DOHH2 (cell line): ENCODE data around the gene SPRR1B.
"Not testable (repeated sequence)": the region's sequence is repeated elsewhere in the genome, so short reads cannot be mapped to it uniquely, and the experiment has no call there.

Experiments
- H3F3A ChIP-seq: fragments of 200-600 bp; sonication (generic), shearing (Covaris generic); 2 replicates; pipeline ENCODE4 v1.6.0; 2016; ENCODE audit warnings: antibody characterized with exemption, mild to moderate bottlenecking; ENCODE audit not compliant: control insufficient read depth, insufficient read depth
- H3K27ac ChIP-seq: fragments of 200-600 bp; sonication (generic); 2 replicates; pipeline ENCODE4 v1.5.1; 2014; ENCODE audit warnings: low read depth, mild to moderate bottlenecking, low read length, moderate library complexity
- H3K27me3 ChIP-seq: fragments of 200-600 bp; sonication (generic); 2 replicates; pipeline ENCODE4 v1.6.1; 2014; ENCODE audit warnings: mild to moderate bottlenecking, low read length, mixed read lengths; ENCODE audit not compliant: control insufficient read depth
- H3K36me3 ChIP-seq: fragments of 200-600 bp; sonication (generic); 2 replicates; pipeline ENCODE4 v1.6.1; 2014; ENCODE audit warnings: mild to moderate bottlenecking, low read length, moderate library complexity, mixed read lengths; ENCODE audit not compliant: control insufficient read depth
- H3K4me1 ChIP-seq: fragments of 200-600 bp; sonication (generic); 2 replicates; pipeline ENCODE4 v1.6.1; 2014; ENCODE audit warnings: mild to moderate bottlenecking, low read length, mixed read lengths; ENCODE audit not compliant: control insufficient read depth
- H3K4me2 ChIP-seq: fragments of 200-600 bp; sonication (generic); 2 replicates; pipeline ENCODE4 v1.6.0; 2014; ENCODE audit warnings: mild to moderate bottlenecking, low read length, moderate library complexity
- H3K4me3 ChIP-seq: fragments of 200-600 bp; sonication (generic); 2 replicates; pipeline ENCODE4 v1.5.1; 2014; ENCODE audit warnings: mild to moderate bottlenecking, low read length, mixed read lengths
- H3K79me2 ChIP-seq: fragments of 200-600 bp; sonication (generic); 2 replicates; pipeline ENCODE4 v1.6.1; 2014; ENCODE audit warnings: mild to moderate bottlenecking, low read length, mixed read lengths; ENCODE audit not compliant: control insufficient read depth
- H3K9me2 ChIP-seq: fragments of 200-600 bp; sonication (generic); replicated peaks from 2 replicates; pipeline ENCODE4 v1.6.1; 2014; ENCODE audit warnings: mild to moderate bottlenecking, low read length, mixed read lengths; ENCODE audit not compliant: control insufficient read depth
- H3K9me3 ChIP-seq: fragments of 200-600 bp; sonication (generic); 2 replicates; pipeline ENCODE4 v1.6.1; 2014; ENCODE audit warnings: antibody characterized with exemption, low read length, mixed read lengths; ENCODE audit not compliant: control insufficient read depth, insufficient read depth
- H4K20me1 ChIP-seq: fragments of 200-600 bp; sonication (generic); 2 replicates; pipeline ENCODE4 v1.6.0; 2014; ENCODE audit warnings: low read depth, mild to moderate bottlenecking, antibody characterized with exemption, low read length, moderate library complexity; ENCODE audit not compliant: control insufficient read depth, insufficient read depth
- EZH2phosphoT487 ChIP-seq: fragments of 200-600 bp; sonication (generic); IDR thresholded peaks from 2 replicates; pipeline ENCODE4 v1.6.1; 2017; ENCODE audit warnings: borderline replicate concordance, mild to moderate bottlenecking, antibody characterized with exemption, low read length, moderate library complexity, mixed read lengths
- TF ChIP-seq, protein P1 (sequence below): fragments of 200-600 bp; sonication (generic); IDR thresholded peaks from one replicate; pipeline ENCODE4 v1.5.1; 2014; ENCODE audit warnings: antibody characterized with exemption, mild to moderate bottlenecking, low read depth, low read length; ENCODE audit not compliant: poor library complexity, severe bottlenecking

SPRR1B gene

DNA sequence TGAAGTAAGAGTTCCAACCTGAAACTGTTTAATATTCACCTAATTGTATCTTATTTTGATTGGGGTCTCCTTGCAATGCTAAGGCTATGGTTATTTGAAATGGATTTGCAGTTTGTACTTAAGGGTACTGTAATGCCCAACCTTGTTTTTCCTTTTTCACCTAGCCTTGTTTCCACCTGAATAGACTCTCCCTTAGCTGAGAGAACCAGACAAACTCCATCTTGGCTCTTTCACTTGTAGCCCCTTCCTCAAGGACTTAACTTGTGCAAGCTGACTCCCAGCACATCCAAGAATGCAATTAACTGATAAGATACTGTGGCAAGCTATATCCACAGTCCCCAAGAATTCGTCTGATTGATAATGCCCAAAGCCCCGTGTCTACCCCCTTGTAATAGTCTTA lies 9.2 kb upstream of the SPRR1B start:
- not testable (repeated sequence) for H3K9me2 ChIP-seq, H3K36me3 ChIP-seq, H3K79me2 ChIP-seq, H3K27me3 ChIP-seq, H3F3A ChIP-seq, H3K27ac ChIP-seq, H3K4me1 ChIP-seq, H3K4me3 ChIP-seq, H3K4me2 ChIP-seq, H4K20me1 ChIP-seq, H3K9me3 ChIP-seq

DNA sequence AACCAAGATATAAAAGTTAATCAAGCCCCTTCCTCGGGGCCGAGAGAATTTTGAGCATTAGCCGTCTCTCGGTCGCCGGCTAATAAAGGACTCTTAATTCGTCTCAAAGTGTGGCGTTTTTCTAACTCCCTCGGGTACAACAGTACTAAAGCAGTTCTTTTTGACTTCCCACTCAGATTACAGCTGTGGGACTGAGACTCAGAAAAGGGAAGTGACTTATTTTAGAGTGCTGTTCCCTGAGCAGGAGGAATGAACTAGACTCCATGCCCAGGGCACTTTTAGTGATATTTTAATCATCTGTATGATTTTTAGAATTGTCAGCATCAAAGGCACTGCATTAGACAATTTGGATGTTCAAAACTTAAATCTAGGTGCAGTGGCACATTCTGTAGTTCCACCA lies 8.7 kb upstream of the SPRR1B start:
- H3K9me3 ChIP-seq, H3K36me3 ChIP-seq, H3K4me2 ChIP-seq, H3K4me3 ChIP-seq, H3K27ac ChIP-seq, H3F3A ChIP-seq, H3K27me3 ChIP-seq, H3K9me2 ChIP-seq, H4K20me1 ChIP-seq, H3K4me1 ChIP-seq, H3K79me2 ChIP-seq: not testable (repeated sequence)

DNA sequence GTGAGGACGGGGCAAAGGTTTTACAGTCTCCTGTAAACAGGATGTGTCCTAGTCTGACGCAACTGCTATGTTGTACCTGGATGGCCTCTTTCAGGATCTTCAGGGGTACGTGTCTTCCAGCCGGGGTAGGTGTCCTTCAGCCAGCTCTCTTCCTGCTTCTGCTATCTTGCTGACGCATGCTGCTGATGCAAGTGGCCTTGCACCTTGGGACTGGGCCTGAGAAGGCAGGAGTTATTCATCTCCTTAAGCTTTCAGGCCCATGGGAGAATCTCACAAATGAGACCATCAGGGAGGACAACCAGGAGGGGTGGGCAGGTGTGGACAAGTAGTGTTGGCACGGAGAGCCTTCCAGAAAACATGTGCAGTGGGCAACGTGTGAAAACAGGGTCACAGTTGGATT lies 7.9 kb upstream of the SPRR1B start:
- H3K79me2 ChIP-seq, result no peaks in the 10 kb centered on the region
- H3K9me3 ChIP-seq, result peaks cover under 1% of the 10 kb centered on the region; the same call in 1 of the 2 replicates
- no peaks in the 10 kb centered on the region for H3K9me2 ChIP-seq
- no peaks in the 10 kb centered on the region for H3K36me3 ChIP-seq
- H3K4me1 ChIP-seq, result no peaks in the 10 kb centered on the region
- H3K27ac ChIP-seq, result no peak overlapping the region
- no peaks in the 10 kb centered on the region for H3K27me3 ChIP-seq
- no peaks in the 10 kb centered on the region for H4K20me1 ChIP-seq
- no peak for TF ChIP-seq EZH2phosphoT487
- TF ChIP-seq, protein P1, sequence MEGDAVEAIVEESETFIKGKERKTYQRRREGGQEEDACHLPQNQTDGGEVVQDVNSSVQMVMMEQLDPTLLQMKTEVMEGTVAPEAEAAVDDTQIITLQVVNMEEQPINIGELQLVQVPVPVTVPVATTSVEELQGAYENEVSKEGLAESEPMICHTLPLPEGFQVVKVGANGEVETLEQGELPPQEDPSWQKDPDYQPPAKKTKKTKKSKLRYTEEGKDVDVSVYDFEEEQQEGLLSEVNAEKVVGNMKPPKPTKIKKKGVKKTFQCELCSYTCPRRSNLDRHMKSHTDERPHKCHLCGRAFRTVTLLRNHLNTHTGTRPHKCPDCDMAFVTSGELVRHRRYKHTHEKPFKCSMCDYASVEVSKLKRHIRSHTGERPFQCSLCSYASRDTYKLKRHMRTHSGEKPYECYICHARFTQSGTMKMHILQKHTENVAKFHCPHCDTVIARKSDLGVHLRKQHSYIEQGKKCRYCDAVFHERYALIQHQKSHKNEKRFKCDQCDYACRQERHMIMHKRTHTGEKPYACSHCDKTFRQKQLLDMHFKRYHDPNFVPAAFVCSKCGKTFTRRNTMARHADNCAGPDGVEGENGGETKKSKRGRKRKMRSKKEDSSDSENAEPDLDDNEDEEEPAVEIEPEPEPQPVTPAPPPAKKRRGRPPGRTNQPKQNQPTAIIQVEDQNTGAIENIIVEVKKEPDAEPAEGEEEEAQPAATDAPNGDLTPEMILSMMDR, result no peak
- H3K4me3 ChIP-seq, result no peak overlapping the region
- no peak overlapping the region for H3K4me2 ChIP-seq
- no peaks in the 10 kb centered on the region for H3F3A ChIP-seq

DNA sequence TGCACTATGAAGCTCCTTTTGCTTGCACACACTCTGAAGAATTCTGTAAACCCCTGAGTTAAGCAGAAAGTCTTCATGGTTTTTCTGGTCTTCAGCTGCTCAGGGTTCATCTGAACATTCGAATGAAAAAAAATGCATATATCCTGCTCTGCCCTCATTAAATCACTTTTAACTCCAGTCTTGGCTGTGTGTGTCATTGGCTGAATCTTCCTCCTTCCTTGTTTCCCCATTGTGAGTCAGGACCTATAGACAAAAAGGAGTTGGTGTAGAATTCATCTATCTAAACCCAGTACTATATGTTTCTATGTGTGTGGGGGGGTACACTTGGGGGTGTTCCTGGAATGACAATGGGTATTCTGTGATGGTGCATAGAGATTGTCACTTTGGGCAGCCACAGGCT lies 6.6 kb upstream of the SPRR1B start:
- H3K27me3 ChIP-seq, result no peaks in the 10 kb centered on the region
- H3K4me1 ChIP-seq, result no peaks in the 10 kb centered on the region
- no peak for TF ChIP-seq EZH2phosphoT487
- TF ChIP-seq, protein P1, result no peak

More for the DNA sequence above, 6.6 kb upstream of the SPRR1B start:
- Histone ChIP-seq H3K4me3 (no peak overlapping the region), H3F3A (no peaks in the 10 kb centered on the region), H3K79me2 (no peaks in the 10 kb centered on the region), H3K27ac (no peak overlapping the region), H4K20me1 (no peaks in the 10 kb centered on the region), H3K9me2 (no peaks in the 10 kb centered on the region), H3K4me2 (no peak overlapping the region), H3K9me3 (no peaks in the 10 kb centered on the region), H3K36me3 (no peaks in the 10 kb centered on the region)
